ENCODE results near the gene MAP4K4.

MAP4K4 gene

DNA sequence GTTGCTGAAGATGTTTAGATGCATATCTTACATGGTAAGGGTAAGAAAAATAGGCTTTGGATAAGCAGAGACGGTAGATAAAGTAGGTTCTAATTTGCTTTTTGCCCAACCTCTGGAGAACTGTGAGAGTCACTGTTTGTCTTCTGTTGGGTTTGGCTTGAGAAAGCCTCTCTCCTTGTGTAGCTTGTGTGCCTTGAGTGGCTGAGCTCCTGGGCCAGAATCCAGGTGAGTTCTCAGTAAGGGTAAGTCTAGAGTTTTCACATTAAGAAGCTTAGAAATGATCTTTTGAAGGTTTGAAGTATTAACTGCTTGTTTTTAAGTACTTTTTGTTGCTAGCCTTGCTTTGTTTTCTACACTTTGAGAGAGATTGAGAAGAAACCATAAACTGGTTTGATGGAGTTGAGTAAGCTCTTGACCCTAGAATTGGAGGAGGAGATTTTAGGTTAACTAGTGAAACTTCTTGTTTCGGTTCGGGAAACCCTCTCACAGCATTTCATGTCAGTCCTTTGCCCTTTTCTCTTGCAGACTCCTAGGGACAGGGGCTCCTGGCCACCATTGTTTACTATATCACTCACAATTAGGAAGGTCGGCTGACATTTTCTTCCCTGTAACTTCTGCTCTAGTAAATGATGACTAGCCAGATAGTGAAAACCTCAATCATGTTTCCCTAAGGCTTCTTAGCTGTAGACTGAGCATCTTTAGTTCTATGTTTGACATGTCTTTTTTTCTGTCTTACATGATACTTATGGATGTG, 26.0 kb downstream of the MAP4K4 start:
- DNase-seq (ENCODE audit: low read depth): no peak

DNA sequence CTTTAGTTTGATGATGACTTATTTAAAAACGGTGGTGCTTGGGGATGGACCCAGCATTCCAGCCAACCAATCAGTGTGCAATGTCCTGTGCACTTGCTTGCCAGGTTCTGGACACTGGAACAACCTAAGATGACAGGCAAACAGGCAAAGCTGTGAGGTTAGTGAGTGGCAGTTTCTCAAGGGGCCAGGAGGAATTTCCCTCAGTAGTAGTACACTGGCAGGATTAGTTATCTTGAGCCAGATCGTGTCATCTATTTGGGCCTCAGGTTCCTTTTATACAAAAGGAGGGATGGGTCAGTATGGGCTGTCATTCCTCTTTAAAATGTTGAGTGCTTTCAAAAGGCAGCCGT, 26.6 kb downstream of the MAP4K4 start:
- DNase-seq (ENCODE audit: low read depth): no peak

DNA sequence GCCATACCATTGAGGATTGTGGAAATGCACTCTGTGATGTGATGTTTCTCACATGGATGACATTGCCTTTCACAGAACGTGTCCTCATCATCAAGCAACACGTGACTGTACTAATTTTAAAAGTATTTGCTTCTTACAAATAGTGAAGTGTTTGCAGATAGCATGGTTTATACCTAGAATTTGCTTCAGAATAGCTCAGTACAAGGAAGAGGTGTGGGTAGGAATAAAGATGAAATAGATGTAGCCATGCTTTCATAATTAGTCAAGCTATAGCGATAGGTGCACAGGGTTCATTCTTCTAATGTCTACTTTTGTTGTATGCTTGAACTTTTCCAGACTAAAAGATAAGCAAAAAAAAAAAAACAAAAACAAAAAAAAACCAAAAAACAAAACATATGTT, 27.5 kb downstream of the MAP4K4 start:
- no peak for DNase-seq (ENCODE audit: low read depth)

DNA sequence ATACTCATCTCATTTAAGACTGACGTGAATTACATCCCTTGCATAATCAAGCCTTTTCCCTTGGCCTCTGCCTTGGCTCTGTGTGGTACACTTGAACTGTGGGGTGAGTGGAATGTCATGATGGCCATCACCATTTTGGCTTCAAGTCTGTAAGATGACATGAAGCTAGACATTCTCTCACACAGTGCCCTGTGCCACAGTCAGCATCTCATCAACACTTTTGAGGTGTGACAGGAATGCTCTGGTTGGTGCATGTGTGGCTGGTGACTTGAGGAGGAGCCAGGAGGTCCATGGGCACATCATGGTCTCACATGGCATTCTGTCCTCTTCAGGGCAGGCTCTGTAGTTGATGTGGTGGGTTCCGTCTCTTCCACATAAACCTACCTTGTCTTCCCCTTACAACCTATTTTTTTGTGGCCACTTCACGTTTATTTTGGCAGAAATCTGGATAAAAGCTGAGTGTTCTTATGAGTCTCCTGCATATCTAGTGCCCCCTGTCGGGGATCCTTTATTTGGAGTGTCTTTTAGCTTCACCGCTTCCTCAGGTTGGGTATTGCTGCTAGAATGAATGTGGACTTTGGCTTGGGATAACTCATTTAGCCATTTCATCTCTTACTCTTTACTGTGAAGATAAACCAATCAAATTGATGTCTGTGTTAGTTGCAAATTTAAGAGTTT, 28.1 kb downstream of the MAP4K4 start:
- DNase-seq (ENCODE audit: low read depth): no peak

DNA sequence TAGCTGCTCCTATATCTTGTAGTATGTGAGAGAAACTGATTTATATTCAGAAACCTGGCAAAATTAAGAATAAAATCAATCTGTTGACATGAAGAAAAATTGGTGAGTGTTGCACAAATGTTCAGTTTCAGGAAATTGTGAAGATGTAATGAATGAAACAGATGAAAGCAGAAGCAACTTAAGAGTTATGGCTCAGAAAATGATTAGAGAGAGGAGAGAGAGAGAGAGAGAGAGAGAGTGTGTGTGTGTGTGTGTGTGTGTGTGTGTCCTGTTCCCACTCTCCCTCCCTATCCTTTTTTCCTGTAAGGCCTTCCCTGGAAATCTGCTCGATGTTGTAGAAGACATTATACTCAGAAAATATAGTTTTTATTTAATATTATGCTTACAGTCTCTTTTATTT, 31.4 kb downstream of the MAP4K4 start:
- DNase-seq (ENCODE audit: low read depth): no peak

DNA sequence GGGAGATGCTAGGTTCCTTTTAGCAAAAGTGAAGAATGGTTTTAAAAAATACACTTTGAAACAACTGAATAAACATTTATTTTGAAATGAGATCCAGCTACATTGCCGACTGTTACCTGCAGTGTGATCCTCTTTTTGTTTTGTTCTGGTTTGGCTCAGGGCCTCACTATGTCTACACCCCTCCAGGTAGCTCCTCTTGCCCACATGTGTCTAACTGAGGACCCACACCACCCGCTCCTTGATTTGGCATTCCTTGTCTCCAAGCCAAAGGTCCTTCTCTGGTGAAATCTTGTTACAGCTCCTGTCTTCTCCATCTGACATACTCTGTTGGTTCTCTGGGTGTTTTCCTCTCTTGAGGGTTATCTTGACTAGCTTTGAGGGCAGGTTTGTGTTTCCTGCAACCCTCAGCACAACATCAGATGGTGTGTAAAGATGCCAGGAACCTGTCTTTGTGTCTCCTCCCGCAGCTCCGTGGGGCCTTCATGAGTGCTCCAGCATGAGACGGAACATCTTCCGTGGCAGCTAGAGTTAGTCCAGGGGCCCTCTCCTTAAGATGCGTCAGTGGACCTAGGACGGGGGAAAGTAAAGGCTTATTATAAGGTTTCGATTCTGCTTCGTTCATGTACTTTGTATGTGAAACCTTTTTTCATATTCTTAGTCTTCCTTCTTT, 32.1 kb downstream of the MAP4K4 start:
- no peak for DNase-seq (ENCODE audit: low read depth)

DNA sequence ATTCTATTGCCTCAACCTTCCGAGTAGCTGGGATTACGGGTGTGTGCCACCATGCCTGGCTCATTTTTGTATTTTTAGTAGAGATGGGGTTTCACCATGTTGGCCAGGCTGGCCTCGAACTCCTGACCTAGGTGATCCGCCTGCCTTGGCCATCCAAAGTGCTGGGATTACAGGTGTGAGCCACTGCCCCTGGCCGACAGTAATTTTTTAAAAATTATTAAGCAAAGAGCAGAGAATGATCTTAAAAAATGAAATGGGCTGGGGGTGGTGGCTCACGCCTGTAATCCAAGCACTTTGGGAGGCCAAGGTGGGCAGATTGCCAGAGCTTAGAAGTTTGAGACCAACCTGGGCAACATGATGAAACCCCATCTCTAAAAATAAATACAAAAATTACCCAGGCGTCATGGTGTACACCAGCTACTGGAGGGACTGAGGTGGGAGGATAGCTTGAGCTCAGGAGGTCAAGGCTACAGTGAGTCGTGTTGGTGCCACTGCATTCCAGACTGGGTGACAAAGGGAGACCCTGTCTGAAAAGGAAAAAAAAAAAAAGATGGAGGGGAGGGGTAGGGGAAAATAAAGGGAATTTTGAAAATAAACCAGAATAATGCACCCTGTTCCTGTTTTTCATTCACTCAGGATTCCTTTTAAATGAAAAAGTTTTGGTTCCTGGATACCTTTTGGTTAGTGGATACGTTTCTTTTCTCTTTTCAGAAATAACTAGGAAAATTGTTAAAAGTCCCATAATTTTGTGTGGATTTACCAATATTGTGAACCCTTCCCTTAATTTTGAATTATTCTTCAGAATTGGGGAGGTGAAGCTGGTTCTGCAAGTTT, 33.9 kb downstream of the MAP4K4 start:
- DNase-seq (ENCODE audit: low read depth): no peak

DNA sequence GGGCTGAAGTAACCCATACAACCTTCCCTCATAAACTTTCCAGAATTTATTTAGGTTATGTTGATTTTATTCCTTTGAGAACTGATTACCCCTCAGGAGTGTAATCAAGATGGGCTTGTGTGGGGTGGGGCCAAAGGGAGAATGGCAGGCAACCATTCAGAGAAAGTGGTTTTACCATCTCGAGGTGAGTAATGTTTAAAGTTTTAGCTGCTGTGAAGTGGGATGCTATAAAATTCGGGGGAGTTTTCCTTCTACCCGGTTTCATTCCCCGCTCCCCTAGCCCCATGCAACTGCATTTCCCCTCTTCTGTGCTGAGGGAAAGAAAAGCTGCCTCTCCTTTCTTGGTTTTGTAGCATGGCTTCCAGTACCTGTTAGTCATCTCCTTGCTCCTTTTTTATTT, 34.7 kb downstream of the MAP4K4 start:
- no peak for DNase-seq (ENCODE audit: low read depth)

DNA sequence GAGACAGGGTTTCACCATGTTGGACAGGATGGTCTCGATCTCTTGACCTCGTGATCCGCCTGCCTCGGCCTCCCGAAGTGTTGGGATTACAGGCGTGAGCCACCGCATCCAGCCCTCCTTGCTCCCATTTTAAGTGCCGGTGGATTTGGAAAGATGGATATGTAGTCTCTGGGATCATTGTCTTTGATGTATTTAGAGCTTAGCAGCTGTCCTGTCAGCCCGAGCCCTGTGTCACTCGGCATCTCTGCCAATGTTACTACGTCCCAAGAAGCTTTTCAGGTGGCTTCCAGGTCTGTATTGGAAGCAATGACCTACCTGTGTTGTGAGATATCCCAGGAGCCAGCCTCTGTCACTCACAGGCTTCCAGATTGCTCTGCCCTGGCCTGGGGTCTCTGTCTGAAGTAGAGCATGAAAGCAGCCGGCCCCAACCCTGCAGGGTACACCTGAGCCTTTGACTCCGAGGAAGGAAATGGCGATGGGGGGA, 35.3 kb downstream of the MAP4K4 start:
- no peak for DNase-seq (ENCODE audit: low read depth)

DNA sequence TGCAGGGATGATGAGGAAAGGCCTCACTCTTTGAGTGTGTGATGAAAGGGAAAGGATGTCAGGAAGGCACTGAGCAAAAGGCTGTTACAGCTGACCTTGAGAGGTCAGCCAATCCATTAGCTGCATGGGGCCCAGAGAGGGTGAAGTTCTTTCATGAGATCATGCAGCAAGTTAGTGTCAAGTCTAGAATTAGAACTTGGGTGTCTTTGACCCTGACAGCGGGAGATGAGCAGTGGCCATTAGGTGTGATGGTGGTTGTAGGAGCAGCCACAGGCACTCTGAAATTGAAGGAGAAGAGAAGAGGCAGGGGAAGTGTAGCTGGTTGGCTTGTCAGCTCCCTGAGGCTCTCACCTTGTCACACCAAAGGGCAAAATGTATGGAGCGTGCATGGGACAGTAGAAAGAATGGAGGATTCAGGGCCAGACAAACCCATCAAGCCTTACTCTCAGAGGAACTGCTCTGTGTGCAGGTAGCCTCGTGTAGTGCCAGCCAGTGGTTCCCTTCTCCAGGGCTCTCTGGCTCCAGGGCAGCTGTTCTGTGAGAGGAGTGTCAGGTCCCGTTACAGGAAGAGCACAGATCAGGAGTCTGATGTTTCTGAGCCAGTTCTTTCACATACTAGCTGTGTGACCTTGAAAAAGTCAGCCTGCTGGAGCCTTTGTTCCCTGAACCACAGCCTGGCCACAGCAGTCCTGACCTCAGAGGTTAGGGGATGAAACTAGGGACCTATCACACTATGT, 35.9 kb downstream of the MAP4K4 start:
- no peak for DNase-seq (ENCODE audit: low read depth)

DNA sequence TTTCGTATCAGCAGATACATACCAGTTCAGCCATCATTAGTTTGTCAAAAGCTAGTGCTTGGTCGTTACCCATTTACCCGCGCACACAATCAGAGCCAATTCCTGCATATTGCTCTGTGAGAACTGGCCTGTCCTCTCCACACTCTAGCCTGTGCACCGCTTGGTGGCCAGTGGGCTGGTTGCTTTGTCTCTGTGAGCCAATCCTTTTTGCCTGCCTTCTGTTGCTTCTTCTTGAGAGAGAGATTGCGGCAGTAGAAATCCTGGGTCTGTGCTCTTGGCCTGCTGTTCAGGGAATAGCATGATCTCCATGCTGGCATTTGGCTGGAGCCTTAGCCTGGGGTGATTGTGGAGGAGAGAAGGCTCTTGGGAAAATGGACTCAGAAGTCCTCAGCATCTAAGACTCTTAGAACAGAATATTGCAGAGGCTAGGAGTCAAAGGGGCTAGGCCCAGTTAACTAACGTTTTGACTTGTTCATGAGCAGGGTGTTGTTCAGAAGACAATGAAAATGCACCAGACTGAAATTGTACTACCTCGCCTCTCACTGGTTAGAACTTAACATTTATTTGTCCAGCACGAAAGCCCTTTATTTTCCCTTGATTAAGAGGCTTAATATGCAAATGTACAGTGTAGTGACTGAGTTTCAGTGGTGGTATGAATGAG, 37.1 kb downstream of the MAP4K4 start:
- no peak for DNase-seq (ENCODE audit: low read depth)

DNA sequence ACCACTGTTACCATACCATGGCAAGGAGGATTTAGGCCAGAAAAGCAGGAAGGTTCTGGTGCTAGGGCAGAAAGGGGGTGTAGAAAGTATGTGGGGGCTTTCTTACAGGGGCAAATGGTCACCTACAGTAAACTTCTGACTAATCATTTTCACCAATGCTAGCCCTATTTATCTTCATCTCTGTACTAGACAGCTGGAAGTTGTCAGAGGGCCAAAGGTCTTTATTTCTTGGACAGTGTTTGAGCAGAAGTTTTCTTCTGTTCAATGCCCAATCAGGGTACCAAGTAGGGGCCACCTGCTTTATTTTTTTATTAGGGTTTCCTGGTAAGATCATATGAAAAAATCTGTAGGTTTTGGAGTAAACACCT, 37.6 kb downstream of the MAP4K4 start:
- no peak for DNase-seq (ENCODE audit: low read depth)

DNA sequence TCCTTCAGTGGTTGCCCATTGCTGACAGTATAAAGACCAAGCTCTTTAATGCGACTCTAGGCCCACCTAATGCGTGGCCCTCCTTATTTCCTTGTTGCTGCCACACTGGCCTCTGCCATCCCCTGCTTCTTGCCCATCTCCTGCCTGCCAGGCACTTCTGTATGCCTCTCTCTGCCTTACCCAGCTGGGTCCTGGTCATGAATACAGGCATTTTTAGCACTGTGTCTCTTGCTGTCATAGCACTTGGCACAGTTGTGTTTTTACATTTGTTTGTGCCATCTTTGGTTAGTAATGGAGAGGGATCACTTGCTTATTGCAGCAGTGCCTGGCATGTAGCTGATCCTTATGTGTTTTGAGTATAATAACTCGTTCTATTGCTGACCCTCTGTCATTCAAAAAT, 38.7 kb downstream of the MAP4K4 start:
- DNase-seq (ENCODE audit: low read depth): no peak

DNA sequence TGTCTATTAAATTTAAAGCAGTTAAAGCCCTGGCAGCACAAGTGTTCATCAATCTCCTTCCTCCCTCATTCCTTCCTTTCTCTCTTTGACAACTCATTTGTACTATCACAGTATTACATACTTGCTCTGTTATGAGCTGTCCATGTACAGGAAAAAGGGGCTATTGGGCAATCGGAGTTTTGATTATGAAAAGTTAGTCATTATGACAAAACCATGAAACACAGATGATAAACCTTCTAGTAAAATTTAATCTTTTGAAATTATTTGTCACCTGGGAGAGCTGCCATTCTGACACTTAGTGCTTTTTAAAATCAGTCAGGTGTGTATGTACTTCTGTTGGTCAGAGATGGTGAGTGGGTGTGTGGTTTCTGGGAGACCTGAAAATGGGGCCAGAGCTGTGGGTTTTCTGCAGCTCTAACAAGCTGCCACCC, 39.4 kb downstream of the MAP4K4 start:
- peak; percentile 92 for DNase-seq (ENCODE audit: low read depth)

DNA sequence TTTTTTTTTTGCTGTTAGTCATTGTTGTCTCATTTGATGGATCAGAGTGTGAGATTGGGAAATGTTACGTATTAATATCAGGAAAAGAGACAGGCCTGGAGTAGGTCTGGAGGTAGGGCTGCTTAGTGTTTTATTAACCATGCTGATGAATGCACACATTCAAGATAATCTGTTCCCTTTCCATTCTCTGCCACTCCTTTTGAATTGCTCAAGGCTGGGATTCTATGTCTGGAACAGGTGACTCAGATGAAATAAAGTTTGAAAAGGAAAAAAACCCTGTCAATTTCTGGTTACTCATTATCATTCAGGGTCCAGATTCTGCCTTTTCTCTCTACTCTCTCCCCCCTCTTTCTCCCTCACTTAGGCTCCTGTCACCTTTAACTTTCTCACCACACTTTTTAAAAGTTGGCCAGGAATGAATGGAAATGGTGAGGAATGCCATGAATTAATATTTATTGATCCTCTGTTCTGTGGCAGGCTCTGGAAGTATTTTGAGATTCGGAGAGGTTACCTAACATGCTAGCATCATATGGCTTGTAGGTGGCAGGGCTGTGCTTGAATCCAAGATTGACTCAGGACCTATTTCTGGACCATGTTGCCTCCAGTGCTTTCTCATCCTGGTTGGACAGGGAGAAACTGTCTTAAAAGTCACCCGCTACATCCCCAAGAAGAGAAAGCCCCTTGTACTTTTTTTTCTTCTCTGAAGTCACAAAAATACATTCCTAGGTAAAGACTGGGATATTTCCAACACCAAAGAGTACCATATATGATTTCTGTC, 40.2 kb downstream of the MAP4K4 start:
- DNase-seq (ENCODE audit: low read depth): peak; percentile 65

DNA sequence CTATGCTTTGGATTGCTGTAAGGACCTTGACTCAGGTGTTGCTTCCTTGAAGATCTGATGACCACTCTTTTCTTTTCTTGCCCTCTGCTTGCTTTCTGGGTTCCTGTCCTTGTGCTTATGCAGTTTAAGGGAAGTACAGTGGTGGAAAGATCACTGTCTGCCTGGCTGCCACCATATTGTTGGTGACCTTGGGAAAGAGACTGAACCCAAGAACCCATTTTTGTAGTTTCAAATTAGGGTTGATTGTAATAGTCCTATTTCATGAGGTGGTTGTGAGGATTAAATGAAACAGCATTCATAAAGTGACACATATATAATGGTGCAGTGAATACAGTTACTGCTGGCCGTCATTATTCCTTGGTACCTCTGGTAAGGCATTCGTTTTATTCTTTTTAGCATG, 41.1 kb downstream of the MAP4K4 start:
- DNase-seq (ENCODE audit: low read depth): no peak

DNA sequence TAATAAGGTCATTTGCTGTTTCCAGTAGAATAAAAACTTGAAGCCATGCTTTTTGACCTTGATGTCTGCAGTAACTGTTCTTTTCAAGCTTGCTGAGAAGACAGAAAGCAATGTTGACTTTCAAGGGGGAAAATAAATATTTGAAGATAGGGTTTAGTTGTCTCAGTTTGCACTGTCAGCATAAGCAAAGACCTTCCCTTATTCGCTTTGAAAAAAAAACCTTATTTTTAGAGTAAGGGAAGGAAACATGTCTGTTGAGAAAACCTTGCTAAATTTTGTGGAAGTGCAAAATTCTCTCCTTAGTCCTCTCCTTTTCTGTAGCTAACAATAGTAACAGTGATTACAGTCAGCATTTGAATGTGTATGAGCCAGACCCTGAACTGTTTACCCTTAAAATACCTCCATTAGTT, 43.1 kb downstream of the MAP4K4 start:
- no peak for DNase-seq (ENCODE audit: low read depth)

DNA sequence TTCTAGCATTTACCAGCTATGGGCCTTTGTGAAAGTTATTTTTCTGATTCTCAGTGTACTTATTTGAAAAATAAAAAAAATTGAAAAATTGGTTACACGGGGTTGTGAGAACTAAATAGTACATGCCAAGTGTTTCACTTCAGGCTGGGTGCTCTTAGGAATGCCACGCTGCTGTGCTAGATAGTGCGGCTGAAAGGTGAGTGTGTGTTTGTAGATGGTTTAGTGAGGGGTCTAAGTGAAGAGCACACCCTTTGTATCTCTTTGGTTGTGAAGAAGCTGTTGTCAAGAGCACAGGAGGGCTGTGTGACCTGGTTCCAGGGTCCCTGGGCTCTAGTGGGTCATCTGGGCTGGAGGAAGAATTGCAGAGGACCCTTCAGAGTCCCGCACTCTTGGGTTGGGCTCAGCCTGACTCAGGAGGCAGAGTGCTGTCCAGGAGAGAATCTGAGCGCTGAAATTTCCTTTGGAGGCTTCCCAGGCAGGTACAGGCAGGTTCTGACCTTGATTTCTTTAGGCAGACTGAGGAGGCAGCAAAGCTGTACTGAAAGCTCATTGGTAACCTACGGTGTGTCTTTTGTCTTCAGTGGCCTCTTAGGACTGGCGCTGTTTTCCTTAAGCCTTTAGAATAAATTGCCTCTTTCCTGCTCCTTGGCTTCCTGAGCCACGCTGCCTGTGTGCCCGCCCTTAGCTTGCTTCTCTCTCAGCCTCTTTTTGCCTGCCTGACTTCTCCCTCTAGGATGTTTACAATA, 44.4 kb downstream of the MAP4K4 start:
- DNase-seq (ENCODE audit: low read depth): no peak

DNA sequence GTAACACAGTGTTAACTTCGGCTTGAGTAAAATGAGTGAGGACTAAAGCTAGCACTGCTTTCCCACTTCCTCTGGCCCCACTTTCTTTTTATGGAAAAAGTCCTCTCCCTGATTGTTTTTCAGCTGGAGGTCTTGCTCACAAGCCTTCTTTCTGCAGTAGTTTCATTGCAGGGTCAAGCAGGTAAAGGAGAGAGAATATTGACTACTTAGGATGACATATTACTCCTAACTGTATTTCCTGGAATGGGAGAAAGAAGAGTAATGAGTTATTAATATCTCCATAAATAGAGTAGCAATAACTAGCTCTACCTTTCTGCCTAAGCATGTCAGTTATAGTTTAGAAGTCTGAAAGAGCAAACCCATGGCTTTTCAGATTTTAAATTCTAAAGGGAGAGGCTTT, 45.0 kb downstream of the MAP4K4 start:
- DNase-seq (ENCODE audit: low read depth): no peak

DNA sequence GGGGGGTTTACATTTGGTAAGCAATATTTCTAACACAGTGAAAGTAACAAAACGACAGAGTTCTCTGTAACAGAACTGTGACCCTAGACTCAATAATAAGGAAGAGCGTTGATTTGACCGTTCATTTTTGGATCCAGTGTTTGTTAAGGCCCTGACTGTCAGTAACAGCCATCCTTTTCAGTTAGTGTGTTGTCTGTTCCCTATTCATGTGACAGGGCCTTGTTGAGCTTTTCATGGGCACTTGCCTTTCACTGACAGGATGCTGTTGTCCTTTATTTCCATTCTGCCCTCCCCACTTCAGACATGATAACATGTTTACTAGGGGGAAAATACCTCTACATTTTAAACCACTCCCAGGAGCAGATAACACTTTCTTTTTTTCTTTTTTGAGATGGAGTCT, 45.8 kb downstream of the MAP4K4 start:
- no peak for DNase-seq (ENCODE audit: low read depth)
